Left hindlimb (tissue), 1 donor: ENCODE results near the gene TMEM272.

Experiments
- DNase-seq: peaks from one replicate; pipeline ENCODE4 v3.0.0-alpha.2; 2018

TMEM272 gene

GRCh38 chr13:51803422-51804294 is 41.3 kb downstream of the TMEM272 start, which contains the start of gene DHRS12:
Gene DHRS12 (minus strand): TSS chr13:51804163. CDS start chr13:51799659, 4,504 bp downstream.
- DNase-seq = peak; percentile 92

GRCh38 chr13:51802631-51803418 is 42.2 kb downstream of the TMEM272 start:
- no peak for DNase-seq

GRCh38 chr13:51801631-51802099 is 43.3 kb downstream of the TMEM272 start:
- DNase-seq = peak; percentile 57

- DNase-seq = no peak
These were observed 44.5 kb downstream of the TMEM272 start for GRCh38 chr13:51800486-51800885.

- DNase-seq = no peak
These were observed 45.7 kb downstream of the TMEM272 start for GRCh38 chr13:51799261-51799660.

GRCh38 chr13:51797664-51798488 is 47.1 kb downstream of the TMEM272 start:
- DNase-seq = peak; percentile 73

- no peak for DNase-seq
These were observed 48.4 kb downstream of the TMEM272 start for GRCh38 chr13:51796546-51796945.

- DNase-seq = no peak
These were observed 49.6 kb downstream of the TMEM272 start for GRCh38 chr13:51795419-51795818.

GRCh38 chr13:51794964-51795363 is 50.0 kb downstream of the TMEM272 start:
- no peak for DNase-seq

GRCh38 chr13:51793570-51794271 is 51.3 kb downstream of the TMEM272 start:
- DNase-seq = no peak

- no peak for DNase-seq
These were observed 58.3 kb downstream of the TMEM272 start for GRCh38 chr13:51786425-51787265.

GRCh38 chr13:51785712-51786424 is 59.1 kb downstream of the TMEM272 start:
- no peak for DNase-seq

GRCh38 chr13:51784097-51784496 is 60.9 kb downstream of the TMEM272 start:
- no peak for DNase-seq

- DNase-seq = no peak
These were observed 61.4 kb downstream of the TMEM272 start for GRCh38 chr13:51783428-51784094.

- no peak for DNase-seq
These were observed 62.8 kb downstream of the TMEM272 start for GRCh38 chr13:51782026-51782710.

GRCh38 chr13:51781246-51782022 is 63.5 kb downstream of the TMEM272 start:
- DNase-seq = no peak

GRCh38 chr13:51780099-51780498 is 64.9 kb downstream of the TMEM272 start:
- no peak for DNase-seq

GRCh38 chr13:51778392-51778791 is 66.6 kb downstream of the TMEM272 start:
- DNase-seq = no peak
